Caco-2 (cell line): Measurements from ENCODE around the gene PHGDH. TPM values are rescaled to one million over a fixed set of nuclear protein-coding genes. Genes with fewer than 3 reads are reported as not detected.

ENCODE experiments used
- BruUV-seq: library from RNA; stranded (reverse); fragments of 400-500 nt; replicated peaks from 2 replicates; lab custom pipeline; 2021; lab: Mats Ljungman, UMichigan
- CTCF ChIA-PET: fragments of 300-600 bp; sonication (Branson Sonifier 250); formaldehyde crosslinking; loops from one replicate; lab custom pipeline; 2022; ENCODE audit warnings: antibody characterized with exemption; lab: Charles Lee
- POLR2A ChIA-PET: fragments of 300-600 bp; sonication (Branson Sonifier 250); formaldehyde crosslinking; loops from one replicate; lab custom pipeline; 2022; ENCODE audit warnings: antibody characterized with exemption; lab: Charles Lee
- DNase-seq, 2 experiments: peaks; one replicate each; pipeline versions ENCODE4 v3.0.0 to v3.0.0-alpha.2; 2020 to 2022
- H3K27me3 ChIP-seq: replicated peaks from 2 replicates; pipeline ENCODE4 v1.6.0; 2011; ENCODE audit warnings: low read length; ENCODE audit not compliant: control insufficient read depth, insufficient read depth
- H3K36me3 ChIP-seq: 2 replicates; pipeline ENCODE4 v1.5.1; 2011; ENCODE audit warnings: low read length; ENCODE audit not compliant: control insufficient read depth, insufficient read depth
- H3K4me1 ChIP-seq: fragments of 250-450 bp; sonication (Bioruptor Pico); 2 replicates; pipeline ENCODE4 v1.5.1; 2020; ENCODE audit warnings: mild to moderate bottlenecking
- H3K4me3 ChIP-seq: 2 replicates; pipeline ENCODE4 v1.5.1; 2011; ENCODE audit warnings: low read depth, mild to moderate bottlenecking, control low read depth, low read length
- H3K9me3 ChIP-seq: fragments of 250-450 bp; sonication (Bioruptor Pico); 2 replicates; pipeline ENCODE4 v1.5.1; 2020; ENCODE audit warnings: mild to moderate bottlenecking, moderate library complexity
- H3K27ac Mint-ChIP-seq: one replicate; pipeline ENCODE4 v1.8.0; 2022; ENCODE audit warnings: mixed read lengths; ENCODE audit not compliant: unreplicated experiment
- H3K27me3 Mint-ChIP-seq: one replicate; pipeline ENCODE4 v1.8.0; 2022; ENCODE audit warnings: mixed read lengths; ENCODE audit not compliant: insufficient read depth, unreplicated experiment
- H3K36me3 Mint-ChIP-seq: one replicate; pipeline ENCODE4 v1.8.0; 2022; ENCODE audit warnings: mild to moderate bottlenecking, mixed read lengths; ENCODE audit not compliant: insufficient read depth, unreplicated experiment
- H3K4me1 Mint-ChIP-seq: one replicate; pipeline ENCODE4 v1.8.0; 2022; ENCODE audit warnings: low read depth, mixed read lengths; ENCODE audit not compliant: unreplicated experiment
- H3K4me3 Mint-ChIP-seq: one replicate; pipeline ENCODE4 v1.8.0; 2022; ENCODE audit warnings: mild to moderate bottlenecking, moderate library complexity, mixed read lengths; ENCODE audit not compliant: unreplicated experiment
- H3K9me3 Mint-ChIP-seq: one replicate; pipeline ENCODE4 v1.8.0; 2022; ENCODE audit warnings: mixed read lengths; ENCODE audit not compliant: unreplicated experiment
- intact Hi-C: fragments of 100-400 bp; cut with micrococcal nuclease; formaldehyde crosslinking; loops from one replicate; pipeline ENCODE4 v1.10.0; 2022; ENCODE audit not compliant: unreplicated experiment
- total RNA-seq: library from RNA; stranded (reverse); gene quantifications from 2 replicates; pipeline ENCODE4 v1.2.3, GENCODE V29; 2022
- TF ChIP-seq, protein P1 (sequence below), 2 experiments: fragments of 200-600 bp in 1 of 2; IDR thresholded peaks; 1 replicate in 1 of 2; 2 replicates in 1 of 2; pipeline versions ENCODE4 v1.5.1 to v1.8.0; 2011 to 2022; ENCODE audit warnings: antibody characterized with exemption in 1 of 2, control low read depth in 1 of 2, inconsistent platforms in 1 of 2, low read depth in 1 of 2, low read length in 1 of 2, mild to moderate bottlenecking in 1 of 2, moderate library complexity in 1 of 2; ENCODE audit not compliant: insufficient read depth in 1 of 2, severe bottlenecking in 1 of 2, unreplicated experiment in 1 of 2

The PHGDH gene
- total RNA-seq, 1 experiment from 2014 or later: 410 TPM

DNA sequence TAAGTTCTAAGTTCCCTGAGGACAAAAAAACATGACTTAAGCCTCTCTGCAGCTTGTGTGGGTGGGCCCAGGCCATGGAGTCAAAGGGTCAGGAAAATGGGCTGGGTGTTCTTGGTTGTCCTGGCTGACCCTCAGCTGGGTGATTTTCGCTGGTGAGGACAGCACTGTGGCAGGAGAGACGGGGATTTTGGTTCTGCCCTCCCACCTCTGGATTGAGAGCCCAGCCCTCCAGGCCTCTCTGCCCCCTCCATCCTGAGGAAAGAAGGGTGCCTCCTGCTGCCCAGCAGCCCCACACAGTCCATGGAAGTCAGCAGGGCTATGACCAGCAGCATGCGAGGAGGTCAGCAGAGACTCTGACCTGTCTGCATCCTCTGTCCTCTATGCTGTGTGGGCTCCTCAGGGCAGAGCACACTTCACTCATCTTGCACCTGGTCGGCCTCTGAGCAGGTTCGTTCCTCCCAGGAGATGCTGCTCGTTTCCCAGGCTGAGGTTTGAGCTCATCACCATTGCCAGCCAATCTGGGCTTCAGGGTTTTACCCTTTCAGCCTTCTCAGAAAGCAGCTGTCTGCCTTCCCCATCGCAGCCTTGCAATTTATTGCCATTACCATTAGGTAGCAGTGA, 26.5 kb downstream of the PHGDH start:
- POLR2A ChIA-PET: interaction anchor here (0.6 kb wide), 1 partner anchor 36 kb away, joined by 4 read pairs; no protein-coding TSS in a partner anchor
- CTCF ChIA-PET: no interaction called here
- intact Hi-C loops: no loop called here
- Mint-ChIP-seq H3K9me3 (no peaks in the 10 kb centered on the region), H3K36me3 (peaks cover 94% of the 10 kb centered on the region), H3K27ac (no peak overlapping the region), H3K27me3 (no peaks in the 10 kb centered on the region), H3K4me3 (no peak overlapping the region), H3K4me1 (no peaks in the 10 kb centered on the region)
- no peak overlapping the region for H3K4me3 ChIP-seq
- H3K9me3 ChIP-seq: no peaks in the 10 kb centered on the region
- no peak for DNase-seq
- peaks cover 8% of the 10 kb centered on the region for H3K36me3 ChIP-seq
- no TSS peak for BruUV-seq
- no peaks in the 10 kb centered on the region for H3K4me1 ChIP-seq
- H3K27me3 ChIP-seq: no peaks in the 10 kb centered on the region
- TF ChIP-seq, protein P1, sequence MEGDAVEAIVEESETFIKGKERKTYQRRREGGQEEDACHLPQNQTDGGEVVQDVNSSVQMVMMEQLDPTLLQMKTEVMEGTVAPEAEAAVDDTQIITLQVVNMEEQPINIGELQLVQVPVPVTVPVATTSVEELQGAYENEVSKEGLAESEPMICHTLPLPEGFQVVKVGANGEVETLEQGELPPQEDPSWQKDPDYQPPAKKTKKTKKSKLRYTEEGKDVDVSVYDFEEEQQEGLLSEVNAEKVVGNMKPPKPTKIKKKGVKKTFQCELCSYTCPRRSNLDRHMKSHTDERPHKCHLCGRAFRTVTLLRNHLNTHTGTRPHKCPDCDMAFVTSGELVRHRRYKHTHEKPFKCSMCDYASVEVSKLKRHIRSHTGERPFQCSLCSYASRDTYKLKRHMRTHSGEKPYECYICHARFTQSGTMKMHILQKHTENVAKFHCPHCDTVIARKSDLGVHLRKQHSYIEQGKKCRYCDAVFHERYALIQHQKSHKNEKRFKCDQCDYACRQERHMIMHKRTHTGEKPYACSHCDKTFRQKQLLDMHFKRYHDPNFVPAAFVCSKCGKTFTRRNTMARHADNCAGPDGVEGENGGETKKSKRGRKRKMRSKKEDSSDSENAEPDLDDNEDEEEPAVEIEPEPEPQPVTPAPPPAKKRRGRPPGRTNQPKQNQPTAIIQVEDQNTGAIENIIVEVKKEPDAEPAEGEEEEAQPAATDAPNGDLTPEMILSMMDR (IDR thresholded peaks at IDR 0.05; ENCODE audit: insufficient read depth in 1 of 2, low read depth in 1 of 2, low read length in 1 of 2, severe bottlenecking in 1 of 2, unreplicated experiment in 1 of 2): no peak

DNA sequence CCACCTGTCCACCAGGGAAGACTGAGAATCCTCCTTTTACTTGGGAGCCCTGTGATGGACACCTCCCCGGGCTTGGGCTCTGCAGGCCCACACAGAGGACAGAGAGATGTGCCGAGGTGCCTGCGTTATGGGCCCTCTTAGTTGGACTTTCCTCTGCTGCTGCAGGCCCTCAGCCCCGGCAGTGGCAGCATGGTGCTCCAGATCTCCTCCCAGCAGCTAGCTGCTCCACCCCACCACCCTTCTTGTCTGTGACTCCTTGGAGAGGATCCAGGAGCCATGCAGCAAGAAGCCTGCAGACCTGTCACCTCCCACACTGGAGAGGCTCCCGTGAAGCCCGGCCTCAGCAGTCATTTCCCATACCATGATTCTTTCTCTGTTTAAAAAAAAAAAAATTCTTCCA, 27.4 kb downstream of the PHGDH start:
- TF ChIP-seq, protein P1 (IDR thresholded peaks at IDR 0.05; ENCODE audit: insufficient read depth in 1 of 2, low read depth in 1 of 2, low read length in 1 of 2, severe bottlenecking in 1 of 2, unreplicated experiment in 1 of 2): no peak
- Histone ChIP-seq H3K4me3 (no peak overlapping the region), H3K9me3 (no peaks in the 10 kb centered on the region), H3K4me1 (0 out of 2 replicates have a peak, but pooled peaks cover 4% of the 10 kb centered on the region), H3K36me3 (peaks cover 8% of the 10 kb centered on the region), H3K27me3 (no peaks in the 10 kb centered on the region)
- H3K27me3 Mint-ChIP-seq: no peaks in the 10 kb centered on the region
- BruUV-seq: no TSS peak
- DNase-seq: no peak
- H3K4me1 Mint-ChIP-seq: peaks cover 7% of the 10 kb centered on the region
- no peak overlapping the region for H3K4me3 Mint-ChIP-seq
- H3K36me3 Mint-ChIP-seq: peaks cover 96% of the 10 kb centered on the region
- intact Hi-C loops: no loop called here
- ChIA-PET CTCF (no interaction called here), POLR2A (no interaction called here)
- H3K27ac Mint-ChIP-seq: no peak overlapping the region
- H3K9me3 Mint-ChIP-seq: no peaks in the 10 kb centered on the region

DNA sequence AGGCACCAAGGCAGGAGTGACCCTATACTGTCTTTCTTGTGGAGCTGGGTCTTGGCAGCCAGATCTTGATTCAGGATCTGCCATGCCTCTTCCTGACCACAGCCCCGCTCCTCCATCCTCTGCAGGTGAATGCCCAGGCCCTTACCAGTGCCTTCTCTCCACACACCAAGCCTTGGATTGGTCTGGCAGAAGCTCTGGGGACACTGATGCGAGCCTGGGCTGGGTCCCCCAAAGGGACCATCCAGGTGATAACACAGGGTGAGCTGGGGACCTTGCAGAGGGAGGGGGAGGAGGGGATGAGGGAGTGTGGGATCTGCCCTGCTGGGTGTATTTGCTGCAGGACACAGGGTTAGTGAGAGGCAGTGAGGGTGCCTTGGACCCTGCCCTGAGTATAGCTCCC, 28.5 kb downstream of the PHGDH start:
- BruUV-seq: no TSS peak
- no peak for DNase-seq
- Mint-ChIP-seq H3K4me3 (no peak overlapping the region), H3K27me3 (no peaks in the 10 kb centered on the region), H3K4me1 (peaks cover 13% of the 10 kb centered on the region), H3K27ac (peak overlapping the region; percentile 48), H3K9me3 (no peaks in the 10 kb centered on the region), H3K36me3 (peaks cover 95% of the 10 kb centered on the region)
- POLR2A ChIA-PET: no interaction called here
- Histone ChIP-seq H3K4me1 (peaks cover 8% of the 10 kb centered on the region; the same call in 1 of the 2 replicates), H3K27me3 (no peaks in the 10 kb centered on the region), H3K36me3 (peaks cover 5% of the 10 kb centered on the region), H3K9me3 (no peaks in the 10 kb centered on the region), H3K4me3 (no peak overlapping the region)
- intact Hi-C loops: no loop called here
- CTCF ChIA-PET: no interaction called here
- TF ChIP-seq, protein P1 (IDR thresholded peaks at IDR 0.05; ENCODE audit: insufficient read depth in 1 of 2, low read depth in 1 of 2, low read length in 1 of 2, severe bottlenecking in 1 of 2, unreplicated experiment in 1 of 2): no peak
